Measurements from ENCODE around the gene ECI2.

Gene ECI2

DNA sequence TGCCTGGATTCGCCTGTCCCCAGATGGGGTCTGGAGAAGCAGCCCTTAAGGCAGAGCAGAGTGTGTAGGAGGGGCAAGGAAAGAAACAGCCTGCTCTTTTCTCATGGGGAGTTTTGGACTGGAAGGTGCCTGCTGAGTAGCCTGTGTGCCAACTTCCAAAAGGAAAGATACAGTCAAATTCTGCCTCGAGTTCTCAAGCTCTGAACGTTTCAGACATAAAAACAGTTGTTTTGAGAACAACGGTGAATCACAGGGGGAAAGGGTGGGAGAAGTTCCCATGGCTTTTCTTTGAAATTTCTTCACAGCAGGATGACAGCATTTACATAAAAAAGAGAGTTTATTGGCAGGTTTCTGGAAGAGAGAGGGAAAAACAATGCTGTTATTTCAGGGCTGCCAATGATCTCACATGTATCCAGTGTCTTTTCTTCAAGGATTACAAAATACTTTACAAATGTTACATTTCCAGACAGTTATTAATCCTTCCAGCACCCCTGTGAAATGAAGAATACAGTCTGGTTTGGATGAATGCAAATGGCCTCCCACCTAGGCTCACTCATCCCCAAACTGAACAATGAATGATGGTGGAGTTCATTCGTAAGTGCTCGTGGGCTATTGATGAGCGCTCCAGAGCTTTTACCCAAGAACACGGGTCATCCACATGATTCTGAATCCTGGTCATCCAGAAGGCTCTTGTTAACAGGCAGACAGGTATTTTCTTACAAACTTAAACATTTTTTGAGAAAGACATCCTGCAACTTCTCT lies 33.8 kb upstream of the ECI2 start:
- Histone ChIP-seq H3K4me3 (no peak overlapping the region), H4K20me1 (no peaks in the 10 kb centered on the region), H3K27me3 (no peaks in the 10 kb centered on the region), H3K9me3 (peaks cover 15% of the 10 kb centered on the region), H3K9ac (no peak overlapping the region), H3K4me1 (no peaks in the 10 kb centered on the region), H3K4me2 (no peak overlapping the region), H3K27ac (no peak overlapping the region), H3K36me3 (no peaks in the 10 kb centered on the region)
- no peak for TF ChIP-seq Cebpa-rat (IDR thresholded peaks at IDR 0.05)

GRCh38 chr6:4167833-4168232 lies 32.5 kb upstream of the ECI2 start:
- H3K4me2 ChIP-seq: no peak overlapping the region
- H3K4me3 ChIP-seq: no peak overlapping the region
- H3K36me3 ChIP-seq: no peaks in the 10 kb centered on the region
- no peak overlapping the region for H3K9ac ChIP-seq
- TF ChIP-seq Cebpa-rat (IDR thresholded peaks at IDR 0.05): no peak
- no peaks in the 10 kb centered on the region for H3K27me3 ChIP-seq
- H3K4me1 ChIP-seq: no peaks in the 10 kb centered on the region
- no peaks in the 10 kb centered on the region for H4K20me1 ChIP-seq
- no peak overlapping the region for H3K27ac ChIP-seq
- H3K9me3 ChIP-seq: peaks cover 15% of the 10 kb centered on the region

GRCh38 chr6:4167123-4167522 lies 31.7 kb upstream of the ECI2 start:
- H3K36me3 ChIP-seq: no peaks in the 10 kb centered on the region
- H3K4me3 ChIP-seq: no peak overlapping the region
- no peaks in the 10 kb centered on the region for H3K27me3 ChIP-seq
- H3K9me3 ChIP-seq: peaks cover 15% of the 10 kb centered on the region
- TF ChIP-seq Cebpa-rat (IDR thresholded peaks at IDR 0.05): no peak
- H4K20me1 ChIP-seq: no peaks in the 10 kb centered on the region
- H3K4me1 ChIP-seq: no peaks in the 10 kb centered on the region
- no peak overlapping the region for H3K9ac ChIP-seq
- no peak overlapping the region for H3K4me2 ChIP-seq
- no peak overlapping the region for H3K27ac ChIP-seq

GRCh38 chr6:4164456-4164855 lies 29.1 kb upstream of the ECI2 start:
- no peak overlapping the region for H3K27ac ChIP-seq
- H3K4me1 ChIP-seq: no peaks in the 10 kb centered on the region
- H3K4me2 ChIP-seq: no peak overlapping the region
- no peak overlapping the region for H3K4me3 ChIP-seq
- H3K9ac ChIP-seq: no peak overlapping the region
- no peaks in the 10 kb centered on the region for H3K36me3 ChIP-seq
- no peaks in the 10 kb centered on the region for H3K27me3 ChIP-seq
- no peaks in the 10 kb centered on the region for H4K20me1 ChIP-seq
- H3K9me3 ChIP-seq: peaks cover 15% of the 10 kb centered on the region
- no peak for TF ChIP-seq Cebpa-rat (IDR thresholded peaks at IDR 0.05)

DNA sequence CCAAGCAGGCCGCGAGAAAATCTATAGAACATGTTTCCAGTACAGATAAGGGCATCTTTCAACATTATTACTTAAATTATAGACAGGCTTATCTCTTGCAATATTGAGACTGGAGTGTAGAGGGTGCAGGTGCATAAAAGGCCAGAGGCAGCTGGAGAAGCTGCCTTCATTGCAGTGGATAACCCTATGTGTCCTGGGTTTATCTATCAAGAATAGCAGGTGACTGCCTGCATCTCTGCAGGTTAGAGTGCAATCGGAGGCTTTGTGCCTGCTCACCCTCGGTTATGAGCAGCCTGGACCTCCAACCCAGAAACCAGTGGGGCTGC lies 28.7 kb upstream of the ECI2 start:
- Histone ChIP-seq H3K9ac (no peak overlapping the region), H3K27ac (no peak overlapping the region), H3K4me2 (no peak overlapping the region), H3K27me3 (no peaks in the 10 kb centered on the region), H4K20me1 (no peaks in the 10 kb centered on the region), H3K36me3 (no peaks in the 10 kb centered on the region), H3K4me1 (no peaks in the 10 kb centered on the region), H3K4me3 (no peak overlapping the region), H3K9me3 (peaks cover 15% of the 10 kb centered on the region)
- no peak for TF ChIP-seq Cebpa-rat (IDR thresholded peaks at IDR 0.05)

GRCh38 chr6:4163408-4164116 lies 28.2 kb upstream of the ECI2 start:
- no peak overlapping the region for H3K4me2 ChIP-seq
- no peak overlapping the region for H3K9ac ChIP-seq
- H3K9me3 ChIP-seq: peaks cover 11% of the 10 kb centered on the region
- H3K4me1 ChIP-seq: no peaks in the 10 kb centered on the region
- no peaks in the 10 kb centered on the region for H4K20me1 ChIP-seq
- H3K27ac ChIP-seq: no peak overlapping the region
- no peaks in the 10 kb centered on the region for H3K36me3 ChIP-seq
- no peak for TF ChIP-seq Cebpa-rat (IDR thresholded peaks at IDR 0.05)
- no peaks in the 10 kb centered on the region for H3K27me3 ChIP-seq
- H3K4me3 ChIP-seq: no peak overlapping the region

- H3K9ac ChIP-seq: no peak overlapping the region
- H3K27ac ChIP-seq: no peak overlapping the region
- H3K36me3 ChIP-seq: no peaks in the 10 kb centered on the region
- H3K9me3 ChIP-seq: peaks cover 5% of the 10 kb centered on the region
- no peak overlapping the region for H3K4me2 ChIP-seq
- no peaks in the 10 kb centered on the region for H3K4me1 ChIP-seq
- H3K27me3 ChIP-seq: no peaks in the 10 kb centered on the region
- no peaks in the 10 kb centered on the region for H4K20me1 ChIP-seq
- no peak for TF ChIP-seq Cebpa-rat (IDR thresholded peaks at IDR 0.05)
- no peak overlapping the region for H3K4me3 ChIP-seq
Observed at GRCh38 chr6:4162370-4162769, 27.0 kb upstream of the ECI2 start.

- Histone ChIP-seq H3K36me3 (no peaks in the 10 kb centered on the region), H3K4me2 (no peak overlapping the region), H3K9ac (no peak overlapping the region), H3K9me3 (no peaks in the 10 kb centered on the region), H3K27ac (no peak overlapping the region), H4K20me1 (no peaks in the 10 kb centered on the region), H3K27me3 (no peaks in the 10 kb centered on the region), H3K4me1 (no peaks in the 10 kb centered on the region), H3K4me3 (no peak overlapping the region)
- TF ChIP-seq Cebpa-rat (IDR thresholded peaks at IDR 0.05): no peak
Observed at GRCh38 chr6:4159491-4159890, 24.1 kb upstream of the ECI2 start.

- no peaks in the 10 kb centered on the region for H3K9me3 ChIP-seq
- H3K9ac ChIP-seq: peak overlapping the region; percentile 11; the same call in 1 of the 2 replicates
- no peak overlapping the region for H3K4me2 ChIP-seq
- no peak for TF ChIP-seq Cebpa-rat (IDR thresholded peaks at IDR 0.05)
- H3K27me3 ChIP-seq: no peaks in the 10 kb centered on the region
- no peak overlapping the region for H3K27ac ChIP-seq
- no peaks in the 10 kb centered on the region for H3K4me1 ChIP-seq
- H3K4me3 ChIP-seq: no peak overlapping the region
- H4K20me1 ChIP-seq: no peaks in the 10 kb centered on the region
- H3K36me3 ChIP-seq: no peaks in the 10 kb centered on the region
Observed at GRCh38 chr6:4157506-4157905, 22.1 kb upstream of the ECI2 start.

DNA sequence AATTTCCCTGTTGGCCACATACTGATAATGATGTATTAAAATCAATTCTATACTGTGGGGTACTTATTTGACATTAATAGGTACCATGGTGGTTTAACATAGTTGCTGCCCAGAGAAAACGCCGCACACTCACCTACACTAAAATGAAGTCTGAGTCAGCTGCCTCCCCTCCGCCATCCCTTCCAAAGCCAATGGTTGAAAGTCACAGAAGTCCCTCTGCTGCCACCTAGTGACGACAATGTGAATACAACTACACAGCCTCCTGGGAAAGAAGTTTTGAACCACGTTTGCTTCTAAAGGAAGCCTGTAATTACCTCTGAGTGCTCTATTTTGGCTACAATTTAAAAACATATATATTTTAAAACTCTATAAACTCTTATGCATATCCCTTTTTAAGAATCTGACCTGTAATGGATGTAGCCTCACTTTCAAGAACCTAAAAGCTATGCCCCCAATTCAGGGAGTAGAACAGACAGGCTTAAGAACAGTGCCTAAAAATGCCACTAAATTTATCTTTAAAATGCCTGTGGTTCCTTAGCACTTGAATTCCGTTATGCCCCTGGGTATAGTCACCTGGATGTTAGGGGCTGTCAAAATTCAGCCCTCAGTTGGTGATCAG lies 20.6 kb upstream of the ECI2 start:
- no peak overlapping the region for H3K4me2 ChIP-seq
- no peaks in the 10 kb centered on the region for H3K27me3 ChIP-seq
- H4K20me1 ChIP-seq: no peaks in the 10 kb centered on the region
- H3K9me3 ChIP-seq: no peaks in the 10 kb centered on the region; the same call in 1 of the 2 replicates
- H3K27ac ChIP-seq: no peak overlapping the region
- no peaks in the 10 kb centered on the region for H3K4me1 ChIP-seq
- H3K4me3 ChIP-seq: no peak overlapping the region
- no peak overlapping the region for H3K9ac ChIP-seq
- TF ChIP-seq Cebpa-rat (IDR thresholded peaks at IDR 0.05): no peak
- no peaks in the 10 kb centered on the region for H3K36me3 ChIP-seq
